ENCODE measurements around the gene TMEM114.

The TMEM114 gene

GRCh38 chr16:8611122-8611521 lies 20.8 kb upstream of the TMEM114 start:
- no peak for DNase-seq

GRCh38 chr16:8607214-8607613 lies 16.9 kb upstream of the TMEM114 start:
- no peak for DNase-seq

GRCh38 chr16:8605554-8605953 lies 15.2 kb upstream of the TMEM114 start:
- no peak for DNase-seq

- DNase-seq, result no peak
Observed at GRCh38 chr16:8600144-8600775, 9.9 kb upstream of the TMEM114 start.

- no peak for DNase-seq
Observed at GRCh38 chr16:8596581-8596980, 6.3 kb upstream of the TMEM114 start.

GRCh38 chr16:8595783-8596182 lies 5.5 kb upstream of the TMEM114 start:
- no peak for DNase-seq

GRCh38 chr16:8594149-8594666 lies 3.9 kb upstream of the TMEM114 start:
- DNase-seq, result no peak

- no peak for DNase-seq
Observed at GRCh38 chr16:8591451-8591850, 1.1 kb upstream of the TMEM114 start.

- no peak for DNase-seq
Observed at GRCh38 chr16:8590811-8591210, 500 bp upstream of the TMEM114 start.

- no peak for DNase-seq
Observed at GRCh38 chr16:8589057-8589899, 1.0 kb downstream of the TMEM114 start.

GRCh38 chr16:8588682-8589056 lies 1.6 kb downstream of the TMEM114 start:
- DNase-seq, result no peak

GRCh38 chr16:8587065-8587464 lies 3.2 kb downstream of the TMEM114 start:
- no peak for DNase-seq

GRCh38 chr16:8585857-8586256 lies 4.5 kb downstream of the TMEM114 start:
- no peak for DNase-seq

- DNase-seq, result no peak
Observed at GRCh38 chr16:8585041-8585440, 5.3 kb downstream of the TMEM114 start.

GRCh38 chr16:8583732-8584131 lies 6.6 kb downstream of the TMEM114 start:
- no peak for DNase-seq

GRCh38 chr16:8583199-8583598 lies 7.1 kb downstream of the TMEM114 start:
- DNase-seq, result no peak

GRCh38 chr16:8581831-8582580 lies 8.3 kb downstream of the TMEM114 start:
- no peak for DNase-seq

- no peak for DNase-seq
Observed at GRCh38 chr16:8579559-8579958, 10.8 kb downstream of the TMEM114 start.

- no peak for DNase-seq
Observed at GRCh38 chr16:8577678-8578304, 12.5 kb downstream of the TMEM114 start.

- no peak for DNase-seq
Observed at GRCh38 chr16:8576141-8577004, 13.9 kb downstream of the TMEM114 start.

GRCh38 chr16:8575399-8575798 lies 14.9 kb downstream of the TMEM114 start:
- DNase-seq, result no peak
